ENCODE results near the gene RBMY1J. TPM values are rescaled to one million over a fixed set of nuclear protein-coding genes. Genes with fewer than 3 reads are reported as not detected.

The RBMY1J gene
- total and polyA plus RNA-seq, 9 of the 15 experiments (the other 6 are each of a cell fraction or from before 2014, with no cell fraction given) = not detected

- no peak for TF ChIP-seq PBX2 (CRISPR knock-in tag; IDR thresholded peaks at IDR 0.05; ENCODE audit: low read depth)
- no peak for TF ChIP-seq PBX2 (tag; conservative IDR thresholded peaks at IDR 0.05; ENCODE audit: low read depth)
- no peak for TF ChIP-seq HDAC2 (IDR thresholded peaks at IDR 0.05)
- TF ChIP-seq E2F5 (CRISPR knock-in tag; IDR thresholded peaks at IDR 0.05) = no peak
- TF ChIP-seq SMARCA5 (IDR thresholded peaks at IDR 0.05) = no peak
- TF ChIP-seq IRF2 (CRISPR knock-in tag; IDR thresholded peaks at IDR 0.05) = no peak
- TF ChIP-seq KDM4B (IDR thresholded peaks at IDR 0.05; ENCODE audit: borderline replicate concordance in 2 of 2, low read depth in 1 of 2) = no peak
- no peak for TF ChIP-seq ZBTB11 (CRISPR knock-in tag; IDR thresholded peaks at IDR 0.05)
- TF ChIP-seq ZNF740 (CRISPR knock-in tag; IDR thresholded peaks at IDR 0.05) = no peak
- TF ChIP-seq ZNF740 (tag; IDR thresholded peaks at IDR 0.05) = no peak
- TF ChIP-seq E2F3 (CRISPR knock-in tag; IDR thresholded peaks at IDR 0.05) = no peak
- TF ChIP-seq KAT7 (CRISPR knock-in tag; IDR thresholded peaks at IDR 0.05; ENCODE audit: borderline replicate concordance) = no peak
- no peak for TF ChIP-seq NFE2L1 (tag; IDR thresholded peaks at IDR 0.05; ENCODE audit: borderline replicate concordance, low read depth)
- H3K9me1 ChIP-seq (ENCODE audit: control insufficient read depth, insufficient read depth, low read length) = no peaks in the 10 kb centered on the region
- in situ Hi-C loops (cut with MboI) (no loop called here), intact Hi-C loops (cut with micrococcal nuclease) (no loop called here)
- no TSS peak for BruUV-seq (replicated peaks)
- H3K79me2 ChIP-seq (ENCODE audit: control insufficient read depth, insufficient read depth, low read length) = no peaks in the 10 kb centered on the region
- no peak overlapping the region for H3K27ac ChIP-seq (ENCODE audit: extremely low read depth, low read depth, low read length)
- H3K4me1 ChIP-seq (replicated peaks in 1 of 2; ENCODE audit: control insufficient read depth in 2 of 2, insufficient read depth in 2 of 2, low read length in 2 of 2) = no peaks in the 10 kb centered on the region
- H3K27me3 ChIP-seq (ENCODE audit: control insufficient read depth in 2 of 2, insufficient read depth in 2 of 2, low read length in 2 of 2) = no peaks in the 10 kb centered on the region
- no peaks in the 10 kb centered on the region for H3K9me3 ChIP-seq (replicated peaks; ENCODE audit: control insufficient read depth, insufficient read depth, low read depth, low read length)
- H4K20me1 ChIP-seq (replicated peaks; ENCODE audit: control insufficient read depth, insufficient read depth, low read length) = no peaks in the 10 kb centered on the region
- POLR2A ChIA-PET = no interaction called here
- H3K4me3 ChIP-seq = no peak overlapping the region
- H3K9ac ChIP-seq (ENCODE audit: insufficient read depth in 1 of 2, low read depth in 2 of 2, low read length in 2 of 2) = no peak overlapping the region
- no peak for FAIRE-seq
- no peak for ATAC-seq
- CTCF ChIA-PET (ENCODE audit: low intra/inter-chr PET ratio) = no interaction called here
- H2AFZ ChIP-seq (ENCODE audit: low read depth, low read length) = no peak overlapping the region
- no peak for DNase-seq (ENCODE audit: extremely low read depth in 1 of 4, low spot score in 3 of 4)
- H3K4me2 ChIP-seq (ENCODE audit: insufficient read depth, low read length) = no peak overlapping the region
- no peaks in the 10 kb centered on the region for H3K36me3 ChIP-seq (ENCODE audit: control insufficient read depth, insufficient read depth, low read length)
Observed at GRCh38 chrY:22370623-22371022, 32.6 kb upstream of the RBMY1J start.

Measured in K562 (cell line).